ENCODE measurements around the gene COX6B1.

DNA sequence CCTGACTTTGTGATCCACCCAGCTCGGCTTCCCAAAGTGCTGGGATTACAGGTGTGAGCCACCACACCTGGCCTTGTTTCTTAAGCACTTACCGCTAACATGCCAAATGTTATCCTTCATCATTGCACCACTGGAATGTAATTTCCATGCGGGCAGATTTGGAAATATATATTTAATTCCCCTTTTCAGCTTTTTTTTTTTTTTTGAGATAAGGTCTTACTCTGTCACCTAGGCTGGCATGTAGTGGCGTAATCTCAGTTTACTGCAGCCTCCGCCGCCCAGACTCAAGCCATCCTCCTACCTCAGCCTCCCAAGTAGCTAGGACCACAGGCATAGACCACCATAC, 13.8 kb downstream of the COX6B1 start:
- TF ChIP-seq, protein P1, sequence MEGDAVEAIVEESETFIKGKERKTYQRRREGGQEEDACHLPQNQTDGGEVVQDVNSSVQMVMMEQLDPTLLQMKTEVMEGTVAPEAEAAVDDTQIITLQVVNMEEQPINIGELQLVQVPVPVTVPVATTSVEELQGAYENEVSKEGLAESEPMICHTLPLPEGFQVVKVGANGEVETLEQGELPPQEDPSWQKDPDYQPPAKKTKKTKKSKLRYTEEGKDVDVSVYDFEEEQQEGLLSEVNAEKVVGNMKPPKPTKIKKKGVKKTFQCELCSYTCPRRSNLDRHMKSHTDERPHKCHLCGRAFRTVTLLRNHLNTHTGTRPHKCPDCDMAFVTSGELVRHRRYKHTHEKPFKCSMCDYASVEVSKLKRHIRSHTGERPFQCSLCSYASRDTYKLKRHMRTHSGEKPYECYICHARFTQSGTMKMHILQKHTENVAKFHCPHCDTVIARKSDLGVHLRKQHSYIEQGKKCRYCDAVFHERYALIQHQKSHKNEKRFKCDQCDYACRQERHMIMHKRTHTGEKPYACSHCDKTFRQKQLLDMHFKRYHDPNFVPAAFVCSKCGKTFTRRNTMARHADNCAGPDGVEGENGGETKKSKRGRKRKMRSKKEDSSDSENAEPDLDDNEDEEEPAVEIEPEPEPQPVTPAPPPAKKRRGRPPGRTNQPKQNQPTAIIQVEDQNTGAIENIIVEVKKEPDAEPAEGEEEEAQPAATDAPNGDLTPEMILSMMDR (IDR thresholded peaks at IDR 0.05), result no peak
- no peak for TF ChIP-seq SIN3A (IDR thresholded peaks at IDR 0.05; ENCODE audit: borderline replicate concordance, insufficient read depth, low read depth, low read length)

Measured in Panc1 (cell line).